Skin of body (tissue), 2 donors: Measurements from ENCODE around the gene BCL2L11. TPM values are rescaled to one million over a fixed set of nuclear protein-coding genes. Genes with fewer than 3 reads are reported as not detected.
A peak's percentile ranks its signal among the peaks of the same experiment; 100 is the strongest.

Experiments
- DNase-seq: peaks from one replicate; lab custom pipeline; 2025; lab: John Stamatoyannopoulos, UW
- total RNA-seq: library from RNA; depleted of rRNA; stranded (reverse); fragments of >200 nt; gene quantifications from one replicate; pipeline ENCODE4 v1.2.3, GENCODE V29; 2014

Gene BCL2L11
- total RNA-seq, 1 donor from 2014 or later = 10.7 TPM

- DNase-seq = peak; percentile 20
These were observed 2.9 kb upstream of the BCL2L11 start for GRCh38 chr2:111117598-111118480.

GRCh38 chr2:111118481-111118980 lies 2.2 kb upstream of the BCL2L11 start:
- no peak for DNase-seq

- DNase-seq = no peak
These were observed 1.5 kb upstream of the BCL2L11 start for GRCh38 chr2:111118981-111119821.

GRCh38 chr2:111119822-111120252 lies 877 bp upstream of the BCL2L11 start:
- peak; percentile 8 for DNase-seq

GRCh38 chr2:111121028-111121827 lies 514 bp downstream of the BCL2L11 start:
- DNase-seq = no peak

GRCh38 chr2:111121828-111122630 lies 1.3 kb downstream of the BCL2L11 start:
- peak; percentile 60 for DNase-seq

GRCh38 chr2:111122631-111123421 lies 2.1 kb downstream of the BCL2L11 start:
- DNase-seq = peak; percentile 57

GRCh38 chr2:111123751-111124150 lies 3.0 kb downstream of the BCL2L11 start:
- no peak for DNase-seq

GRCh38 chr2:111126581-111126980 lies 5.9 kb downstream of the BCL2L11 start:
- no peak for DNase-seq

- DNase-seq = no peak
These were observed 6.6 kb downstream of the BCL2L11 start for GRCh38 chr2:111127351-111127750.

- no peak for DNase-seq
These were observed 7.4 kb downstream of the BCL2L11 start for GRCh38 chr2:111128096-111128495.

- no peak for DNase-seq
These were observed 12.9 kb downstream of the BCL2L11 start for GRCh38 chr2:111133603-111134002.

GRCh38 chr2:111134055-111134454 lies 13.3 kb downstream of the BCL2L11 start:
- DNase-seq = no peak

GRCh38 chr2:111135237-111135909 lies 14.7 kb downstream of the BCL2L11 start:
- no peak for DNase-seq

- no peak for DNase-seq
These were observed 15.2 kb downstream of the BCL2L11 start for GRCh38 chr2:111135910-111136297.

- no peak for DNase-seq
These were observed 18.1 kb downstream of the BCL2L11 start for GRCh38 chr2:111138839-111139238.

- DNase-seq = no peak
These were observed 19.1 kb downstream of the BCL2L11 start for GRCh38 chr2:111139637-111140317.

GRCh38 chr2:111140815-111141214 lies 20.1 kb downstream of the BCL2L11 start:
- no peak for DNase-seq
